ENCODE results near the gene ALG12.

ALG12 gene

DNA sequence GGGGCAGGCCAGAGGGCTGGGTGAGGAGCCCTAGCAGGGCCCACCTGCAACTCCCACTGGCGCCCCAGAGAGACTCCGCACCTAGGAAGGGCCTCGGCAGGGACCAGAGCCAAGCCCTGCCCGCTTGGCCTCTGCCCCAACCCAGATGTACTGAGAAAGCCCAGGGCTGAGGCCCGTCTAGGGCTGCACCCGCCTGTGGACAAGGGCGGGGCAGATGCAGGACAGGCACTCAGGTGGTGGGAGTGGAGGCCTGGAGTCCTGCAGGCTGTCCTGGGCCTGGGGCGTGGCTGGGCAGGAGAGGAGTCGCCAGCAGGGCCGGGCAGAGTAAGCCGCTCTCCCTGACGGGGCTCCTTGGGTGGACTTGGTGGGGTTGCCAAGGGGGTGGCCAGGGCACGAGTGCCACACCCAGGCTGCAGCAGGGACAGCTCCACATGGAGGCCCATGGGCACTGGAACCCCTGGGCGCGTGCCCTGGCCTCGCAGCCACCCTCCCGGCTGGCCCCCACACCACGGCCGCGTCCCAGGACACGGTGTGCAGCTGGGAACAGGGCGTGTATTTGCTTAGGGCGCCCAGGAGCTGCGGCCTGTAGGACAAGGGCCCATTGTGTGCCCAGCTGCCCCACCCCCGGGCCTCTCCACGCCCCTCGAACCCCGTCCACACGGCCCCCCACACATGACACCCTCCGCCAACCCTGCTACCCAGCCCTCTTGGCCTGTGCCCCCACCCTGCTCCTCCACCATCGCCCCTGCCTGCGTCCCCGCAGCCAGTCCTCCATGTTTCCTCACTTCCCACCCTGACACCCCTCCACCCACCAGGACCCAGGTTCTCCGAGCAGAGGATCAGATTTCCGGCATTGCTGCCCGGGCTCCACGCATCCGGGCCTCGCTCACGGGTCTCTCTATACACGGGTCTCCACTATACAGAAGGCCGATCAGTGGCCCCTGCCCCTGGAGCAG, 31.0 kb upstream of the ALG12 start:
- no peaks in the 10 kb centered on the region for H3K79me2 ChIP-seq (ENCODE audit: insufficient read depth, low read length)
- no peak overlapping the region for H3K27ac ChIP-seq (ENCODE audit: low read depth, low read length, poor library complexity, severe bottlenecking)
- 0 out of 2 replicates have a peak, but pooled peaks cover 6% of the 10 kb centered on the region for H3K27me3 ChIP-seq (ENCODE audit: insufficient read depth, low read length)
- H3K4me1 ChIP-seq (ENCODE audit: insufficient read depth, low read length, severe bottlenecking) = peaks cover 4% of the 10 kb centered on the region
- H3K4me2 ChIP-seq (ENCODE audit: low read length) = no peak overlapping the region
- H4K20me1 ChIP-seq (ENCODE audit: insufficient read depth, low read length) = no peaks in the 10 kb centered on the region
- no peaks in the 10 kb centered on the region for H3K9me2 ChIP-seq (ENCODE audit: low read depth, low read length)
- H3K4me3 ChIP-seq (ENCODE audit: low read depth, low read length, poor library complexity, severe bottlenecking) = no peak overlapping the region
- H2AFZ ChIP-seq (ENCODE audit: low read length) = no peak overlapping the region
- H3K9me3 ChIP-seq (ENCODE audit: low read length) = no peaks in the 10 kb centered on the region
- H3F3A ChIP-seq (ENCODE audit: insufficient read depth, low read length) = no peaks in the 10 kb centered on the region
- no peak overlapping the region for H3K9ac ChIP-seq (ENCODE audit: low read length)
- TF ChIP-seq EZH2 (IDR thresholded peaks at IDR 0.05; ENCODE audit: borderline replicate concordance, low read length) = no peak
- TF ChIP-seq, protein P1, sequence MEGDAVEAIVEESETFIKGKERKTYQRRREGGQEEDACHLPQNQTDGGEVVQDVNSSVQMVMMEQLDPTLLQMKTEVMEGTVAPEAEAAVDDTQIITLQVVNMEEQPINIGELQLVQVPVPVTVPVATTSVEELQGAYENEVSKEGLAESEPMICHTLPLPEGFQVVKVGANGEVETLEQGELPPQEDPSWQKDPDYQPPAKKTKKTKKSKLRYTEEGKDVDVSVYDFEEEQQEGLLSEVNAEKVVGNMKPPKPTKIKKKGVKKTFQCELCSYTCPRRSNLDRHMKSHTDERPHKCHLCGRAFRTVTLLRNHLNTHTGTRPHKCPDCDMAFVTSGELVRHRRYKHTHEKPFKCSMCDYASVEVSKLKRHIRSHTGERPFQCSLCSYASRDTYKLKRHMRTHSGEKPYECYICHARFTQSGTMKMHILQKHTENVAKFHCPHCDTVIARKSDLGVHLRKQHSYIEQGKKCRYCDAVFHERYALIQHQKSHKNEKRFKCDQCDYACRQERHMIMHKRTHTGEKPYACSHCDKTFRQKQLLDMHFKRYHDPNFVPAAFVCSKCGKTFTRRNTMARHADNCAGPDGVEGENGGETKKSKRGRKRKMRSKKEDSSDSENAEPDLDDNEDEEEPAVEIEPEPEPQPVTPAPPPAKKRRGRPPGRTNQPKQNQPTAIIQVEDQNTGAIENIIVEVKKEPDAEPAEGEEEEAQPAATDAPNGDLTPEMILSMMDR (IDR thresholded peaks at IDR 0.05; ENCODE audit: low read length) = no peak
- H3K36me3 ChIP-seq (ENCODE audit: insufficient read depth, low read length) = no peaks in the 10 kb centered on the region

DNA sequence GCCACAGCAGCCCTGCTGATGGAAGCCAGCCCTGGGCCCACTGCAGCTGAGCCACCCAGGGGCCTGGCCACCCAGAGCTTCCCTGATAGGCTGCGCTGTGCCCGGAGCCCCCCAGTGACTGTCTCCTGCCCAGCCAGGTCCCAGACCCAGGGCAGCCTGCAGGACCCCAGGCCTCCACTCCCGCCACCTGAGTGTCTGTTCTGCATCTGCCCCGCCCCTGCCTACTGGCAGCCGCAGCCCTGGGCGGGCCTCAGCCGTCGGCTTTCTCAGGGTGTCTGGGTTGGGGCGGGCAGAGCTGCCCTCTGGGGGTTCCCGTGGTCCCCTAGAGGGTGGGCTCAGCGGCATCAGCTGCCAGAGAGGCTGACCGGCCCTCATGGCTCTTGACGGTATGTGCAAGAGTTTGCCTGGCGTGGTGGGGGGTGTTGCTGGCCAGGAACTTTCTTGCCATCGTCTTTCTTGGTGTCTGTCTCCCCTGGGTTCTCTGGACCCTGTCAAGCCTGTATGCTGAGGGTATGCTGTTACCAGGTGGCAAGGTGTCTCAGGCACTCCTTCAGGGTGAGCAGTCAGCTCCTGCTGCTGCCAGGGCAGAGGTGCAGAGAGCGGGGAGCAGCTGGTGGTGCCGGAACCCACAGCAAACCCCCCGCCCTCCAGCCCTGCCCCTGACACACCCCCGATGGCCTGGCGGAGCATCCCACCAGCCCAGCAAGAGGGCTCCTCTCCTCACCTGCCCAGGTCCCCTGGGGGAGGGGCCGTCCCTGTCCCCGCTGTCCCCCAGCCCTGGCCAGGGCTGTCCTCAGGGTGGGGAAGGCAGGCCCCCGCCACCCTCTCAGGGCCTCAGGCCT, 30.1 kb upstream of the ALG12 start:
- Histone ChIP-seq H3K27me3 (ENCODE audit: insufficient read depth, low read length) (0 out of 2 replicates have a peak, but pooled peaks cover 6% of the 10 kb centered on the region), H4K20me1 (ENCODE audit: insufficient read depth, low read length) (no peaks in the 10 kb centered on the region), H3K4me2 (ENCODE audit: low read length) (no peak overlapping the region), H3K79me2 (ENCODE audit: insufficient read depth, low read length) (no peaks in the 10 kb centered on the region), H3K9me3 (ENCODE audit: low read length) (no peaks in the 10 kb centered on the region), H3F3A (ENCODE audit: insufficient read depth, low read length) (no peaks in the 10 kb centered on the region), H3K36me3 (ENCODE audit: insufficient read depth, low read length) (no peaks in the 10 kb centered on the region), H3K9ac (ENCODE audit: low read length) (no peak overlapping the region), H3K4me1 (ENCODE audit: insufficient read depth, low read length, severe bottlenecking) (peaks cover 4% of the 10 kb centered on the region), H3K9me2 (ENCODE audit: low read depth, low read length) (no peaks in the 10 kb centered on the region), H2AFZ (ENCODE audit: low read length) (no peak overlapping the region), H3K4me3 (ENCODE audit: low read depth, low read length, poor library complexity, severe bottlenecking) (no peak overlapping the region), H3K27ac (ENCODE audit: low read depth, low read length, poor library complexity, severe bottlenecking) (no peak overlapping the region)
- TF ChIP-seq, protein P1 (IDR thresholded peaks at IDR 0.05; ENCODE audit: low read length) = no peak
- no peak for TF ChIP-seq EZH2 (IDR thresholded peaks at IDR 0.05; ENCODE audit: borderline replicate concordance, low read length)

DNA sequence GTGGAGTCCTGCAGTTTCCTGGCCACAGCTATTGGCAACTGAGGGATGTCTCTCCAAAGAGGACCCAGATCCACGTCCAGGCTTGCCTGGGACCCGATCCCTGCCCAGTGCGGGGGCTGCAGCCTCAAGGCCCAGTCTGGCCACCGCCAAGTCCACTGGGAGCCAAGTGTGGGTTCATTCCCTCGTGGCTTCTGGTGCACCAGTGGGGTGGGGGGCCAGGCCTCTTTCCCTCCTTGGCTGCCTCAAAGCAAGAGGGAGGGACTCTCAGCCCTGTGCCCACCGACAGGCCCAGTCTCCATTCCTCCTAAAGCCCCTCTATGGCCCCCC, 29.0 kb upstream of the ALG12 start:
- Histone ChIP-seq H3K4me1 (ENCODE audit: insufficient read depth, low read length, severe bottlenecking) (peaks cover 4% of the 10 kb centered on the region), H3K27ac (ENCODE audit: low read depth, low read length, poor library complexity, severe bottlenecking) (no peak overlapping the region), H3K36me3 (ENCODE audit: insufficient read depth, low read length) (no peaks in the 10 kb centered on the region)

More for the DNA sequence above, 29.0 kb upstream of the ALG12 start:
- Histone ChIP-seq H3K9ac (ENCODE audit: low read length) (no peak overlapping the region), H3F3A (ENCODE audit: insufficient read depth, low read length) (no peaks in the 10 kb centered on the region), H3K9me3 (ENCODE audit: low read length) (no peaks in the 10 kb centered on the region), H4K20me1 (ENCODE audit: insufficient read depth, low read length) (no peaks in the 10 kb centered on the region), H3K27me3 (ENCODE audit: insufficient read depth, low read length) (0 out of 2 replicates have a peak, but pooled peaks cover 2% of the 10 kb centered on the region), H3K4me2 (ENCODE audit: low read length) (no peak overlapping the region), H3K4me3 (ENCODE audit: low read depth, low read length, poor library complexity, severe bottlenecking) (no peak overlapping the region), H3K9me2 (ENCODE audit: low read depth, low read length) (no peaks in the 10 kb centered on the region), H3K79me2 (ENCODE audit: insufficient read depth, low read length) (no peaks in the 10 kb centered on the region), H2AFZ (ENCODE audit: low read length) (no peak overlapping the region)
- TF ChIP-seq, protein P1 (IDR thresholded peaks at IDR 0.05; ENCODE audit: low read length) = no peak
- no peak for TF ChIP-seq EZH2 (IDR thresholded peaks at IDR 0.05; ENCODE audit: borderline replicate concordance, low read length)
